Adipocyte (in vitro differentiated cells): ENCODE results near the gene POLDIP3.

Source experiments
- DNase-seq: peaks from one replicate; pipeline ENCODE4 v3.0.0-alpha.2; 2015; ENCODE audit warnings: low read depth
- H3K27me3 ChIP-seq: replicated peaks from 2 replicates; pipeline ENCODE4 v1.7.0; 2013; ENCODE audit warnings: mild to moderate bottlenecking, low read length, moderate library complexity; ENCODE audit not compliant: control insufficient read depth, insufficient read depth
- H3K36me3 ChIP-seq: 2 replicates; pipeline ENCODE4 v1.7.0; 2013; ENCODE audit warnings: low read length, mild to moderate bottlenecking, moderate library complexity; ENCODE audit not compliant: control insufficient read depth, insufficient read depth, severe bottlenecking
- H3K4me1 ChIP-seq: 2 replicates; pipeline ENCODE4 v1.7.0; 2013; ENCODE audit warnings: mild to moderate bottlenecking, low read length, moderate library complexity; ENCODE audit not compliant: control insufficient read depth, insufficient read depth
- H3K4me3 ChIP-seq: 2 replicates; pipeline ENCODE4 v1.7.0; 2013; ENCODE audit warnings: mild to moderate bottlenecking, low read length, moderate library complexity
- H3K9ac ChIP-seq: 2 replicates; pipeline ENCODE4 v1.7.0; 2013; ENCODE audit warnings: mild to moderate bottlenecking, low read length, moderate library complexity
- H3K9me3 ChIP-seq: 2 replicates; pipeline ENCODE4 v1.7.0; 2013; ENCODE audit warnings: mild to moderate bottlenecking, low read length, moderate library complexity; ENCODE audit not compliant: control insufficient read depth

Gene POLDIP3

DNA sequence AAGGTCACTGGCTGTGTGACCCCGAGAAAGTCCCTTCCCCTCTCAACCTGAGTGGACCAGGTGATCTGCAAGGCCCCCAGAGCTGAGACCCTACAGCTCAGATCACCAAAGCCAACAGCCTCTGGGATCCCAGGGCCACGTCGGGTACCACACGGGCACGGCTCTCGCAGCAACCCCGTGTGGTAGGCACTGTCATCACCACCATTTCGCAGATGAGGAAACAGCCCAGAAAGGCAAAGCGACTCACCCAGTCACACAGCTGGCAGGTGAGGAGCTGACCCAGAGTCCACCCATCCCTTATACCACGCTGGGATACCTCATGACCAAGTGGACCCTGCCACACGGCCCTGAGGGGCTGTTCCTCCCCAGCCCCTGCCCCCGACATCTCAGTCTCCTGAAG, 22.9 kb upstream of the POLDIP3 start:
- Histone ChIP-seq H3K9me3 (no peaks in the 10 kb centered on the region), H3K4me3 (no peak overlapping the region), H3K4me1 (peaks cover 45% of the 10 kb centered on the region), H3K27me3 (no peaks in the 10 kb centered on the region), H3K36me3 (peaks cover 27% of the 10 kb centered on the region), H3K9ac (no peak overlapping the region)
- no peak for DNase-seq

DNA sequence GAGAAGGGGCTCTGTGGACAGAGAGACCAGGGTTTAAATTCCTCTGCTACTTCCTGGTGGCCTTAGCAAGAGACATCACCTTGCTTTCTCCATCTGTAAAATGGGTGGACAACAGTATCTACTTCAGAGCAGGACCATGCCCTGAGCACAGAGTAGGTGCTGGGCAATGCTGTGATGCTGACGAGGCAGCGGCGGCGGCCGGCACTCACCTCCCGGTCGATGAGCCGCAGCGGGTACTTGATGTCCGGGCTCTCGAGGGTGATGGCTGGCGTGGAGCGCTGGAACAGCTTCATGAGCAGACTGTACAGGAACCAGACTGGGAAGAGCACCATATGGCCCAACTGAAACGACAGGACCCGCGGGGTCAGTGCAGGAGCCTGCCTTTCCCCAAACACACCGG, 21.8 kb upstream of the POLDIP3 start:
- Histone ChIP-seq H3K9ac (peak overlapping the region; percentile 72), H3K27me3 (no peaks in the 10 kb centered on the region), H3K4me1 (peaks cover 44% of the 10 kb centered on the region), H3K9me3 (no peaks in the 10 kb centered on the region), H3K4me3 (no peak overlapping the region), H3K36me3 (peaks cover 37% of the 10 kb centered on the region)
- no peak for DNase-seq

DNA sequence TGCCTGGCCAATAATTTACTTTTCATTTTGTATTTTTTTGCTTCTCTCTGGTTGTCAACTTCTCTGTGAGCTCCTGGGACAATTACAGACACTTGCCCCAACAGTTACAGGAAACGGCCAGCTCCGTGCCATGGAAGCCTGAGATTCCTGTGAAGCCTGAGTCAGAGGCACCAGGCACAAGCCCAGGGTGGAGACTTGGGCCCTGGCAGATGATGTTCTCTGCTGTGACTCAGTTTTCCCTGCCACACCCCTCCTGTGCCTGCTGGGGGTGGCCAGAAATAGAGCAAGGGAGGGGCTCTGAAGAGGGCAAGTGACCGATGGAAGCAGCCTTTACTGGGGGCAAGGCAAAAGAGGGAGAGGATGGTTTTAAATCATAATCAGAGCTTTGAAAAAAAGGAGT, 20.8 kb upstream of the POLDIP3 start:
- Histone ChIP-seq H3K4me3 (no peak overlapping the region), H3K9ac (peak overlapping the region; percentile 72), H3K27me3 (no peaks in the 10 kb centered on the region), H3K36me3 (peaks cover 47% of the 10 kb centered on the region), H3K4me1 (peaks cover 41% of the 10 kb centered on the region), H3K9me3 (no peaks in the 10 kb centered on the region)
- DNase-seq: peak; percentile 96

DNA sequence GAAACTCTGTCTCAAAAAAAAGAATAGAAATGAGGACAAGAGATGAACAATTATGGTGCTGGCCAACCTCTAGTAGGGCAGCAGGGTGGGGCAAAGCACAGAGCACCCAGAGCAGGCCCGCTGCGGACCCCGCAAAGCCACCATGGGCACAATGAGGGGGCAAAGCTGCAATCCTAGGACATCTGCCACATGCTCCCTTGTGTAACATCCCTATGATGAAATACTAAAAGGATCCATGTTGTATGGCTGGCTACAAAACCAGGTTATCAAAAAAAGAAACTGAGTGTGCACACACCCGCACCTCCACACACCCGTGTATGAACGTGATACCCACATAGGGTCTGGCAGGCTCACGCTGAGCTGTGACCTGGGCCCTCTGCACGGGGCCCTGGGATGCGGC, 18.3 kb upstream of the POLDIP3 start:
- Histone ChIP-seq H3K4me1 (peaks cover 32% of the 10 kb centered on the region), H3K36me3 (peaks cover 71% of the 10 kb centered on the region), H3K9me3 (no peaks in the 10 kb centered on the region), H3K4me3 (no peak overlapping the region), H3K27me3 (no peaks in the 10 kb centered on the region), H3K9ac (no peak overlapping the region)
- no peak for DNase-seq

DNA sequence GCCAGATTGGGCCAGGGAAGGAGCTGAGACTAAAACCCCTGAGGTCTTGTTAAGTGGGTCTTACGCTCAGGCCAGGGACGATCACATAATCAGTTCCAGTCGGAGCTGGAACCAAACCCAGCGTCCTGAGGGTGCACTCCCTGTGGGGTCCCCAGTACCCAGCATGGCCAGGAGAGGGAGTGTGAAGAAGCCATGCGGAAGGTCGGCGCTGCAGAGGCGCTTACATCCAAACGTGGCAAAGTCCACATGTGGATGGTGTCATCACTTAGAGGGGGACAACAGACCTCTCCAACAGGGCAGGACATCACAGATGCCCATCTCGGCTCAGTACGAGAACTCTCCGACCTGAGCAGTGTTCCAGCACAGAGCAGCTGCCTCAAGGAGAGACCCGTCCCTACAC, 17.4 kb upstream of the POLDIP3 start:
- H3K36me3 ChIP-seq: peaks cover 75% of the 10 kb centered on the region
- peak overlapping the region; percentile 30 for H3K9ac ChIP-seq
- no peak overlapping the region for H3K4me3 ChIP-seq
- no peak for DNase-seq
- peaks cover 32% of the 10 kb centered on the region for H3K4me1 ChIP-seq
- no peaks in the 10 kb centered on the region for H3K9me3 ChIP-seq
- H3K27me3 ChIP-seq: no peaks in the 10 kb centered on the region

DNA sequence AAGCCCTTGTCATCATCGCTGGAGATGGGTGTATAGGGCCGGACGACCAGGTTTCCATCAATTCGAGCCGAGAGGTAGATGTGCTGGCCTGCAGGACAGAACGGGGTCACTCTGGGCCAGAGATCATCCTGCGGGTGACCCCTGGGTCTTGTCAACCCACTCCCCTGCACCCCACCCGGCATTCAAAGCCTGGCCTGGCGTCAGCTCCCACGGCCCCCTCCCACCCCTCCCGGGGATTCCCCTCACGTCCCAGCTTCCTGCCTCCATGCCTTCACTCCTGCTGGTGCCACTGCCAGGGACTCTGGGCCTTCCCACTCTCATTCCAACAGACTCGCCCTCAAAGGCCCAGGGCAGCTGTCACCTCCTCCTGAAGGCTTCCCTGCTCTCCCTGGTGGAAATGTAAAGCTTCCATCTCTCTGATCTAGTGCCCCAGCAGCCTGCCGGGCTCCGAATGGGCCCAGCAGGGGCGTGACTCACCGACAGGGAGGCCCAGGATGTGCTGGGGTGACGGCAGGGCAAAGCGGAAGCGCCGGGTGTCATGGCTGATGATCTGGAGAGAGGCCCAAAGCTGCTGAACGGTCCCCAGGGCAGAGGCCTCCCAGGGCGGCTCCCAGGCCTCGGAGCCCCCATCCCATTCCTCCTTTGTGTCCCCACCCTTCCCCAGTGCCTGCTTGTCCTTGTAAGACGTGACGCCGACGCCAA, 16.4 kb upstream of the POLDIP3 start:
- Histone ChIP-seq H3K9me3 (no peaks in the 10 kb centered on the region), H3K36me3 (peaks cover 78% of the 10 kb centered on the region)

DNA sequence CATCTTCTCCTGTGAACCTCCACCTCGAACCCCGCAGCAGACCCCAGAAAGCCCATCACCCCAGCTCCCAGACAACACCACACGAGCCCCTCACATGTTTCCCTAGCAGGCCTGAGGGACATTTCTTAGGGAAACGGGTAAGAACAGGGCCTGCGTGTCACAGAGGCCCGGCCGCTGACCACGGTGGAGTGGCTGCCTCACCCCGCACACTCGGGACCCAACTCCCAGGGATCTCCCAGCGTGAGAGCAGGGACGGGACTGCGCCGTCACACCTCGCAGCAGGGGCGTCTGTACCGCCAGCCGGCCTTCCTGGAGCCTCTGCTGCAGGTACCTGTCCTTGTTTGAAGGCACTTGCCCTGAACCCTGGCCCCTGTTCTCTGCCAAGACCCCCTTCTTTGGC, 15.5 kb upstream of the POLDIP3 start:
- H3K36me3 ChIP-seq: peaks cover 86% of the 10 kb centered on the region
- no peaks in the 10 kb centered on the region for H3K9me3 ChIP-seq
- H3K9ac ChIP-seq: no peak overlapping the region
- H3K27me3 ChIP-seq: no peaks in the 10 kb centered on the region
- peaks cover 21% of the 10 kb centered on the region for H3K4me1 ChIP-seq
- DNase-seq: no peak
- no peak overlapping the region for H3K4me3 ChIP-seq

More for the DNA sequence above, 16.4 kb upstream of the POLDIP3 start:
- Histone ChIP-seq H3K4me1 (peaks cover 28% of the 10 kb centered on the region), H3K4me3 (no peak overlapping the region), H3K9ac (peak overlapping the region; percentile 30), H3K27me3 (no peaks in the 10 kb centered on the region)
- no peak for DNase-seq

DNA sequence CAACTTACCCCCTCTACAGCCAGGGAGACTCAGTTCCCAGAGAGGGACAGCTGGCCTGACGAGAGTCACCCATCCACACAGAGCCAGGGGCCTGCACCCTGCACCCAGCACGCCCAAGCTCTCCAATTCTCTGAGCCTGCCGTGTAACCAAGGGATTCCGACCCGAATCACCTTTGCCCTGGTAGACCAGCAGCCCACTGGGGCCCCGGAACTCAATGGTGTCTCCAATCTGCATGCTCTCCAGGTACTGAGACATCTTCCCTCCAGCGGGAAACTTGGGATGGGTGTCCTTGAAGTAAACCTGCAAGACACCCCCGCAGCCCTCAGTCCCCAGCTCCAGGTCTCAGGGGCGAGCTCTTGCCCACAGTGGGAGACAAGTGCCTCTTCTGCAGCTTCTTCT, 13.3 kb upstream of the POLDIP3 start:
- DNase-seq: no peak
- peaks cover 15% of the 10 kb centered on the region for H3K4me1 ChIP-seq
- H3K27me3 ChIP-seq: no peaks in the 10 kb centered on the region
- peaks cover 95% of the 10 kb centered on the region for H3K36me3 ChIP-seq
- H3K9me3 ChIP-seq: no peaks in the 10 kb centered on the region
- H3K9ac ChIP-seq: no peak overlapping the region
- H3K4me3 ChIP-seq: no peak overlapping the region

DNA sequence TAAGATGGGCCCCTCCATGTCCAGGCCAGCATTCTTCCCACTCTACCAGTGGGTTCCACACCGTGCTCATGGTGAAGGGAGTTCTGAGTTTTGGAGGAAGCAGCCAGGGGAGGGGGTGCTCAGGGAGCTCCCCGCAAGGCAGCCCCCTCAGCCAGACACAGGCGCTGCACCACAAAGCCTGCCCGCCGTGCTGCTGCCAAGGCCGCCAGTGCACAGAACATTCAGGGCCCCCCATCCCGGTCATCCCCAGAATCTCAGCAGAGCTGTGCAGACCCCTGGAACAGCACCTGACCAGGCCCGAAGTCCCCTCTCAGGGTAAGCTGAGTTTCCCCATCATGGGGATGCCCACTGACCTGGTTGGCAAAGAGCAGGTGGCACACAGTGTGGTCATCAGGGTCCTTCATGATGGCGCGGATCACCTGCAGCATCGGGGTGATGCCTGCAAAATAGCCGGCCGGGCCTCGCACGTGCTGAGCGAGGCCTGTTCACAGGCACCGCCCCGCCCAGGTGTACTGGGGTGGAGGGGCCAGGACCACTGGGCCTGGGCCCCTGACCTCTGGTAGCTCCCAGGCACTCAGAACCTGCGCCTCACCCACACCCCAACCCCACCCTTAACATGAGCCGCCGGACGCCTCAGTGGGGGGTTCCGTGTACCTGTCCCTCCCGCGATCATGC, 12.4 kb upstream of the POLDIP3 start:
- no peaks in the 10 kb centered on the region for H3K9me3 ChIP-seq
- peaks cover 14% of the 10 kb centered on the region for H3K4me1 ChIP-seq
- H3K27me3 ChIP-seq: no peaks in the 10 kb centered on the region
- peaks cover 95% of the 10 kb centered on the region for H3K36me3 ChIP-seq
- H3K9ac ChIP-seq: no peak overlapping the region
- no peak for DNase-seq
- H3K4me3 ChIP-seq: no peak overlapping the region

DNA sequence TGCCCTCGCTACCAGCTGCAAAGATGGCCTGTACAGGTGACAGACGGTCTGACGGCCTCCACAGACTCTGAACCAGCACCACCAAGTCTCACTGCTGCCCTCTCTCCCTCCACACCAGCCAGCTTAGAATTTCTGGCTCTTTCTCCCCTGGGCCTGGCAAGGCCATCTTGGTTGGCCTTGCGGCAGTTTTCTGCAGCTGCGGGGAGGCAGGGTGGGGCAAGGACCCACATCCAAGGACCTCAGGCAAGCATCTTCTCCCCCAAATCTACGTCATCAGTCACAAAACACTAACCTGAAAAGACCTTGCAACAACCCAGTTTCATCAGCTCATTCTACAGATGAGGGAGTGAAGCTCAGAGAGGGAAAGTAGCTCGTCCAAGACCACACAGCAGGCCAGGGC, 11.7 kb upstream of the POLDIP3 start:
- H3K9me3 ChIP-seq: no peaks in the 10 kb centered on the region
- DNase-seq: no peak
- peaks cover 14% of the 10 kb centered on the region for H3K4me1 ChIP-seq
- peaks cover 89% of the 10 kb centered on the region for H3K36me3 ChIP-seq
- no peak overlapping the region for H3K9ac ChIP-seq
- no peaks in the 10 kb centered on the region for H3K27me3 ChIP-seq
- H3K4me3 ChIP-seq: no peak overlapping the region

DNA sequence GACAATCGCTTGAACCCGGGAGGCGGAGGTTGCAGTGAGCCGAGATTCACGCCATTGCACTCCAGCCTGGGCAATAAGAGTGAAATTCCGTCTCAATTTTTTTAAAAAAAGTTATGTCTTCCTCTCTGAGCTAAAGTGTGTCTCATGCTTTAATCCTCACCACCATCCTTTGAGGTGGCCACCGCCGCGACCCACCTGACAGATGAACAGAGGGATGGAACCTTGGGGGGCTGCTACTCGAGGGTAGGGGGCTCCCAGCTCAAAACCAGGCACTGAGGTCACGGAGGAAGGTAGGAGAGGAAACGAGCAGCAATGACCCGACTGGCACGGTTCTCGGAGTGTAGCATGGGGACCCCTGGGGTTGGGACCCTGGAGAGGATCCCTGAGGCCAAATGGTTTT, 10.7 kb upstream of the POLDIP3 start:
- DNase-seq: no peak
- no peaks in the 10 kb centered on the region for H3K9me3 ChIP-seq
- H3K9ac ChIP-seq: no peak overlapping the region
- H3K36me3 ChIP-seq: peaks cover 79% of the 10 kb centered on the region
- H3K4me1 ChIP-seq: peaks cover 24% of the 10 kb centered on the region
- no peaks in the 10 kb centered on the region for H3K27me3 ChIP-seq
- H3K4me3 ChIP-seq: no peak overlapping the region
